ENCODE data around the gene PDCD1. TPM values are rescaled to one million over a fixed set of nuclear protein-coding genes. Genes with fewer than 3 reads are reported as not detected.

PDCD1 gene
- total and polyA plus RNA-seq, 2 of the 8 experiments (the other 6 are each of a cell fraction or from before 2014, with no cell fraction given): 0.48 to 1.1 TPM

DNA sequence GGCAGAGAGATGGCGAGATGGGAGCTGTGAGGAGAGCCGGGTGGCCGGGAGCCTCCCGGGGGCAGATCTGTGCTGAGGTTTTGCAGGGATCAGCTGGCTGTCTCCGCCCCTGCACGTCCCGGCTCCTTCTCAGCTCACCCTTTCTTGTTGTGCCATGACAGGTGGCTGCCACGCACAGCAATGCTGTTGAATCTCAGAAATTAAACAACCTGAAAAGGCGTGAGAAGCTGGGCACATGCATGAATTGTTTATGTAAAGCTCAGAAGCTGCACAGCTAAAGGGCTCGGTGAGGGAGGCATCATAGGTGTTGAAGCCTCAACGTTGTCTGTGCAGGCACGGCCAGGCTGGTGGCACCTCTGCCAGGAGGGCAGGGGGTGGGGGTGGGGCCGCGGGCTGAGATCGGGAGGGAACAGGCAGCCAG lies 10.0 kb upstream of the PDCD1 start:
- Histone ChIP-seq H2BK20ac (ENCODE audit: low read length) (no peak overlapping the region), H2BK12ac (ENCODE audit: low read depth, low read length) (no peak overlapping the region), H2BK120ac (replicated peaks; ENCODE audit: low read depth, low read length) (no peak overlapping the region), H4K5ac (ENCODE audit: insufficient read length, low read depth, low read length) (no peak overlapping the region), H3K27me3 (replicated peaks in 1 of 4; ENCODE audit: control insufficient read depth in 3 of 4, extremely low read depth in 1 of 4, insufficient read depth in 3 of 4, low read length in 3 of 4) (peaks cover 0 to 16% (median 0%) of the 10 kb centered on the region in 4 experiments; a peak in 3 of 7 replicates), H3K14ac (ENCODE audit: insufficient read length) (no peak overlapping the region), H3K4me3 (ENCODE audit: extremely low read depth in 1 of 4, insufficient read depth in 2 of 4, low read depth in 3 of 4, low read length in 4 of 4) (no peak overlapping the region), H2AK5ac (ENCODE audit: low read depth, low read length) (no peak overlapping the region), H3K9me3 (ENCODE audit: insufficient read depth in 2 of 2, low read depth in 1 of 2, low read length in 1 of 2) (peaks cover 0 to 2% of the 10 kb centered on the region in 2 experiments; a peak in 2 of 4 replicates), H3K56ac (replicated peaks; ENCODE audit: insufficient read length, low read depth, low read length) (no peak overlapping the region), H2BK5ac (ENCODE audit: low read depth, low read length) (no peak overlapping the region), H3K79me1 (ENCODE audit: low read depth, low read length) (peaks cover 4% of the 10 kb centered on the region; the same call in 1 of the 2 replicates), H3K18ac (ENCODE audit: extremely low read depth, low read length) (no peak overlapping the region), H3K23ac (ENCODE audit: insufficient read length) (no peak overlapping the region), H2BK15ac (ENCODE audit: low read length) (no peak overlapping the region), H3K4me1 (replicated peaks in 1 of 4; ENCODE audit: control insufficient read depth in 3 of 4, insufficient read depth in 4 of 4, low read length in 3 of 4) (peaks cover 0 to 4% (median 3%) of the 10 kb centered on the region in 4 experiments; a peak in 5 of 7 replicates), H3K9ac (replicated peaks in 1 of 4; ENCODE audit: extremely low read depth in 1 of 4, low read depth in 3 of 4, low read length in 3 of 4) (no peak overlapping the region), H3K79me2 (ENCODE audit: control insufficient read depth in 1 of 2, insufficient read depth in 2 of 2, low read length in 2 of 2) (no peaks in the 10 kb centered on the region), H3K36me3 (ENCODE audit: control insufficient read depth in 2 of 4, insufficient read depth in 4 of 4, low read length in 3 of 4) (no peaks in the 10 kb centered on the region; a peak in 1 of 8 replicates), H4K91ac (replicated peaks; ENCODE audit: insufficient read length, low read length) (no peak overlapping the region), H3K4ac (replicated peaks; ENCODE audit: insufficient read length, low read depth, low read length) (no peak overlapping the region), H3K23me2 (ENCODE audit: low read depth, low read length) (peaks cover 20% of the 10 kb centered on the region), H2AFZ (ENCODE audit: low read length) (no peak overlapping the region), H4K8ac (ENCODE audit: extremely low read depth, insufficient read depth, low read length) (no peak overlapping the region), H4K20me1 (replicated peaks in 1 of 2; ENCODE audit: control insufficient read depth in 1 of 2, insufficient read depth in 2 of 2, low read length in 2 of 2) (peaks cover 0 to 20% of the 10 kb centered on the region in 2 experiments), H3K4me2 (ENCODE audit: insufficient read depth in 1 of 2, low read depth in 2 of 2, low read length in 2 of 2) (no peak overlapping the region), H3K27ac (ENCODE audit: low read depth, low read length) (no peak overlapping the region)
- no peak for FAIRE-seq
- CTCF ChIA-PET (ENCODE audit: partially characterized antibody): interaction anchor here (0.7 to 3.8 kb wide), 8 partner anchors 9 to 512 kb away, joined by 3 to 23 read pairs (median 5); partner anchors contain the start of genes D2HGDH, FARP2 and ING5
- no peak for DNase-seq (ENCODE audit: low read depth in 1 of 2, low spot score in 2 of 2)
- 87 to 100% methylated on average over 1 to 13 of the region's 15 CpGs for WGBS, 2 experiments (ENCODE audit: extremely low coverage in 1 of 2, insufficient coverage in 1 of 2, insufficient read length in 1 of 2, insufficient replicate concordance in 2 of 2, low coverage in 1 of 2, low lambda C conversion rate in 2 of 2, missing lambda C conversion rate in 1 of 2)
- TF ChIP-seq MAX (IDR thresholded peaks at IDR 0.05) (no peak), USF2 (IDR thresholded peaks at IDR 0.05; ENCODE audit: low read length) (no peak), RFX5 (IDR thresholded peaks at IDR 0.05; ENCODE audit: borderline replicate concordance, low read depth, low read length) (no peak), NANOG (IDR thresholded peaks at IDR 0.05; ENCODE audit: insufficient read depth, low read depth, low read length, poor library complexity, severe bottlenecking) (no peak)
- POLR2A ChIA-PET (ENCODE audit: partially characterized antibody): interaction anchor here (0.6 to 1.6 kb wide), 3 partner anchors 9 to 206 kb away, joined by 3 to 5 read pairs (median 5); no protein-coding TSS in a partner anchor

Data from H1 (cell line).